IMR-90 (cell line): ENCODE measurements around the gene RTL1. TPM values are rescaled to one million over a fixed set of nuclear protein-coding genes. Genes with fewer than 3 reads are reported as not detected.

Experiments used
- ATAC-seq: fragments of 200-7000 bp; cut with Tn5 transposase; 2 replicates; pipeline ENCODE4 v1.9.1; 2020; ENCODE audit warnings: low read depth, mild to moderate bottlenecking, moderate library complexity
- BruUV-seq: library from RNA; stranded (reverse); fragments of 400-500 nt; replicated peaks from 2 replicates; lab custom pipeline; 2021; lab: Mats Ljungman, UMichigan
- CTCF ChIA-PET: fragments of 300-600 bp; formaldehyde crosslinking; extraction: SDS; loops from one replicate; lab custom pipeline; 2021; ENCODE audit warnings: antibody characterized with exemption; lab: Yijun Ruan, JAX
- POLR2A ChIA-PET: fragments of 300-600 bp; sonication (Branson Sonifier 250); formaldehyde crosslinking; loops from one replicate; lab custom pipeline; 2022; ENCODE audit warnings: antibody characterized with exemption; ENCODE audit not compliant: unreplicated experiment; lab: Charles Lee
- DNase-seq: peaks from one replicate; pipeline ENCODE4 v3.0.0; 2013
- H2AFZ ChIP-seq: replicated peaks from 2 replicates; pipeline ENCODE3; 2013; ENCODE audit warnings: low read length, mild to moderate bottlenecking; ENCODE audit not compliant: poor library complexity
- H2AK5ac ChIP-seq: 2 replicates; pipeline ENCODE4 v1.6.1; 2013; ENCODE audit warnings: low read depth, low read length, inconsistent platforms
- H2AK9ac ChIP-seq: replicated peaks from 2 replicates; pipeline ENCODE3; 2013; ENCODE audit warnings: mild to moderate bottlenecking, low read depth, low read length, moderate library complexity; ENCODE audit not compliant: poor library complexity
- H2BK120ac ChIP-seq: 2 replicates; pipeline ENCODE4 v1.6.1; 2013; ENCODE audit warnings: low read depth, low read length, inconsistent platforms
- H2BK15ac ChIP-seq: 3 replicates; pipeline ENCODE4 v1.6.1; 2013; ENCODE audit warnings: low read depth, low read length, inconsistent platforms
- H2BK20ac ChIP-seq: 2 replicates; pipeline ENCODE4 v1.6.1; 2013; ENCODE audit warnings: low read depth, mild to moderate bottlenecking, inconsistent platforms, low read length, moderate library complexity
- H2BK5ac ChIP-seq: 2 replicates; pipeline ENCODE4 v1.6.1; 2013; ENCODE audit warnings: mild to moderate bottlenecking, low read depth, low read length, inconsistent platforms; ENCODE audit not compliant: poor library complexity, severe bottlenecking
- H3K14ac ChIP-seq: replicated peaks from 2 replicates; pipeline ENCODE4 v1.6.1; 2013; ENCODE audit warnings: low read depth, low read length, inconsistent platforms
- H3K18ac ChIP-seq: 2 replicates; pipeline ENCODE4 v1.6.1; 2013; ENCODE audit warnings: low read depth, low read length, control low read depth
- H3K23ac ChIP-seq: 2 replicates; pipeline ENCODE4 v1.6.1; 2013; ENCODE audit warnings: low read depth, low read length, inconsistent platforms
- H3K27ac ChIP-seq: 2 replicates; pipeline ENCODE4 v1.5.1; 2013; ENCODE audit warnings: mild to moderate bottlenecking, control low read depth, low read length; ENCODE audit not compliant: insufficient read depth
- H3K27me3 ChIP-seq: 2 replicates; pipeline ENCODE4 v1.6.1; 2013; ENCODE audit warnings: low read length; ENCODE audit not compliant: control insufficient read depth, insufficient read depth
- H3K36me3 ChIP-seq: 2 replicates; pipeline ENCODE4 v1.6.1; 2013; ENCODE audit warnings: low read length, mixed read lengths; ENCODE audit not compliant: control insufficient read depth, insufficient read depth
- H3K4ac ChIP-seq: 2 replicates; pipeline ENCODE4 v1.6.1; 2013; ENCODE audit warnings: low read depth, low read length, inconsistent platforms
- H3K4me1 ChIP-seq: 2 replicates; pipeline ENCODE4 v1.6.1; 2013; ENCODE audit warnings: low read length, mixed read lengths; ENCODE audit not compliant: control insufficient read depth, insufficient read depth
- H3K4me2 ChIP-seq: 2 replicates; pipeline ENCODE4 v1.6.1; 2013; ENCODE audit warnings: low read depth, mild to moderate bottlenecking, control low read depth, low read length, moderate library complexity
- H3K4me3 ChIP-seq: 2 replicates; pipeline ENCODE4 v1.5.1; 2013; ENCODE audit warnings: low read depth, mild to moderate bottlenecking, control low read depth, low read length, moderate library complexity; ENCODE audit not compliant: insufficient read depth
- H3K56ac ChIP-seq: 2 replicates; pipeline ENCODE4 v1.6.1; 2013; ENCODE audit warnings: low read length, inconsistent platforms; ENCODE audit not compliant: insufficient read depth; ENCODE audit errors: extremely low read depth
- H3K79me1 ChIP-seq, 2 experiments: 2 replicates each; pipeline ENCODE4 v1.6.1; 2013; ENCODE audit warnings: low read length in 2 of 2, inconsistent platforms in 1 of 2, low read depth in 1 of 2
- H3K9ac ChIP-seq: 2 replicates; pipeline ENCODE4 v1.6.1; 2013; ENCODE audit warnings: low read depth, low read length, control low read depth
- H3K9me1 ChIP-seq: 2 replicates; pipeline ENCODE4 v1.6.1; 2013; ENCODE audit warnings: low read length, inconsistent platforms; ENCODE audit not compliant: insufficient read depth
- H3K9me3 ChIP-seq: 2 replicates; pipeline ENCODE4 v1.6.1; 2013; ENCODE audit warnings: low read length; ENCODE audit not compliant: control insufficient read depth, insufficient read depth
- H4K20me1 ChIP-seq: 2 replicates; pipeline ENCODE4 v1.6.1; 2013; ENCODE audit warnings: low read length, inconsistent platforms; ENCODE audit not compliant: insufficient read depth
- H4K5ac ChIP-seq: 2 replicates; pipeline ENCODE4 v1.6.1; 2013; ENCODE audit warnings: mild to moderate bottlenecking, low read depth, low read length, control low read depth
- H4K8ac ChIP-seq, 2 experiments: 2 replicates each; pipeline ENCODE4 v1.6.1; 2013; ENCODE audit warnings: low read depth in 2 of 2, low read length in 2 of 2, control low read depth in 1 of 2, inconsistent platforms in 1 of 2
- H4K91ac ChIP-seq: 2 replicates; pipeline ENCODE4 v1.6.1; 2013; ENCODE audit warnings: low read depth, low read length, inconsistent platforms; ENCODE audit not compliant: insufficient read depth
- FOS ChIP-seq: fragments of 150-350 bp; IDR thresholded peaks from 2 replicates; pipeline ENCODE4 v1.6.1; 2016; ENCODE audit warnings: low read depth, low read length
- MAZ ChIP-seq: IDR thresholded peaks from 2 replicates; pipeline ENCODE4 v1.6.1; 2012; ENCODE audit warnings: low read depth, mild to moderate bottlenecking, low read length, improper control_type of control experiment, moderate library complexity, borderline replicate concordance
- WGBS, 2 experiments: methylation state at CpG; one replicate each; pipeline versions ENCODE4 v1.1.5 to v1.1.7; 2013; ENCODE audit warnings: missing lambda C conversion rate in 2 of 2; ENCODE audit not compliant: insufficient read length in 1 of 2; ENCODE audit errors: extremely low coverage in 2 of 2; 5-methylcytosine and 5-hydroxymethylcytosine counted together
- dilution Hi-C: fragments of 300-500 bp; cut with HindIII; formaldehyde crosslinking; loops from one replicate; pipeline ENCODE4 v1.14.3; 2018; ENCODE audit warnings: low sequenced_read_pairs; ENCODE audit not compliant: unreplicated experiment
- in situ Hi-C: fragments of 300-500 bp; cut with MboI; formaldehyde crosslinking; loops from 3 replicates; pipeline ENCODE4 v1.14.3; 2019; ENCODE audit warnings: low sequenced_read_pairs, inconsistent platforms, mixed read lengths
- intact Hi-C: fragments of 100-400 bp; cut with micrococcal nuclease; formaldehyde crosslinking; loops from 2 replicates; pipeline ENCODE4 v1.10.0; 2022
- polyA plus RNA-seq, 3 experiments: library from polyadenylated mRNA; depleted of rRNA; stranded (reverse); fragments of >200 nt; gene quantifications; 2 replicates each; pipeline ENCODE4 v1.2.3, GENCODE V29; 2012; ENCODE audit warnings: low replicate concordance in 1 of 3
- total RNA-seq: library from RNA; depleted of rRNA; stranded (reverse); fragments of >200 nt; gene quantifications from 2 replicates; pipeline ENCODE4 v1.2.3, GENCODE V29; 2012

Gene RTL1
- total and polyA plus RNA-seq, 2 of the 4 experiments (the other 2 are of a cell fraction): not detected

DNA sequence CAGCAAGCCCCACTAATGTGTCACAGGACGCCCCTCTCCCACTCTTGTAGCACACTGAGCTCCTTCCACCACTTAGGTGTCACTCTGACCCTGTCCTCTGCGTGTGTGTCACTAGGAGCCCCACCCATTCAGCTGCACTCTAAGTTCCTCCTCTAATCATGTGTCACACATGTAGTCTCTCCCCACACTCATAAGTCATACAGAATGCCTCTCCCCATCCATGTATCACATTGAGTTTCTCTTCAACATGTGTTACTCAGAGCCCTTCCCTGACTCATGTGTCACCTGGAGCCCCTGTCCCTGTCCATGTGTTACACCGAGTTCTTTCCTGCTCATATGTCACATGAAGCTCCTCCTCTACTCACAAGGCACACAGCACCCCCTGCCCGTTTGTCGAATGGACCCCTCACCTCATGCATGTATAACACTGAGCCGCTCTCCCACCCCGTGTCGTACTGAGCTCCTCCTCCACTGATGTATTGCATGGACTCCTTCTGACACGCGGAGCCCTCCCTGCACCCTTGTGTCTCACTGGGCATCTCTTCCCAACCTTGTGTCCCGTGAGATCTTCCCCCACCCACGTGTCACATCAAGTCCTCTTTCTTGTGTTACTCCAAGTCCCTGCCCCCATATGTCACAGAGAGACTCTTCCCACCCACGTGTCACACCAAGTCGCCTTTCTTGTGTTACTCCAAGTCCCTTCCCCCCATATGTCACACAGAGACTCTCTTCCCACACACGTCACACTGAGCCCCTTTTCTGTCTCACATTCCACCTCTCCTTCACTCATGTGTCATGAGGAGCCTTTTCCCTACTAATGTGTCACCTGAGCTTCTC lies 31.0 kb downstream of the RTL1 start:
- Histone ChIP-seq H3K4ac (no peak overlapping the region), H3K79me1 (peaks cover 11 to 49% of the 10 kb centered on the region in 2 experiments; a peak in 3 of 4 replicates), H3K9me1 (peaks cover 10% of the 10 kb centered on the region; the same call in 1 of the 2 replicates), H3K4me3 (no peak overlapping the region), H3K9me3 (no peaks in the 10 kb centered on the region), H3K36me3 (peaks cover 42% of the 10 kb centered on the region), H4K8ac (no peak overlapping the region), H2BK120ac (no peak overlapping the region), H2AK9ac (no peak overlapping the region), H4K20me1 (peaks cover 79% of the 10 kb centered on the region), H2BK15ac (no peak overlapping the region), H2AFZ (no peak overlapping the region), H3K18ac (no peak overlapping the region), H3K56ac (no peak overlapping the region), H2AK5ac (no peak overlapping the region), H4K91ac (no peak overlapping the region), H3K4me2 (no peak overlapping the region), H3K23ac (no peak overlapping the region), H3K9ac (no peak overlapping the region), H3K27ac (no peak overlapping the region), H2BK20ac (no peak overlapping the region), H3K27me3 (no peaks in the 10 kb centered on the region), H4K5ac (no peak overlapping the region), H3K4me1 (no peaks in the 10 kb centered on the region), H2BK5ac (no peak overlapping the region), H3K14ac (no peak overlapping the region)
- dilution Hi-C loops: no loop called here
- ChIA-PET CTCF (interaction anchor here (0.7 kb wide), 1 partner anchor 47 kb away, joined by 3 read pairs; no protein-coding TSS in a partner anchor), POLR2A (no interaction called here)
- intact Hi-C loops: no loop called here
- in situ Hi-C loops: no loop called here
- 85% methylated on average over 13 of the region's 15 CpGs; no CpG with 5 or more reads in 1 of the 2 experiments for WGBS, 2 experiments
- ATAC-seq (peak; percentile 27), DNase-seq (peak; percentile 43)
- TSS peak; percentile 4 for BruUV-seq
- TF ChIP-seq MAZ: no peak
- TF ChIP-seq FOS: no peak
